HL-60 (cell line): ENCODE data around the gene VPS9D1.

Source experiments
- DNase-seq, 2 experiments: peaks; one replicate each; pipeline ENCODE4 v3.0.0-alpha.2; 2010 to 2020; ENCODE audit warnings: low read depth in 1 of 2, low spot score in 1 of 2
- H3K27ac ChIP-seq: fragments of 250-450 bp; sonication (Bioruptor Pico); replicated peaks from 2 replicates; pipeline ENCODE4 v1.5.1; 2020; ENCODE audit warnings: mild to moderate bottlenecking, moderate library complexity
- H3K27me3 ChIP-seq: fragments of 250-450 bp; sonication (Bioruptor Pico); 2 replicates; pipeline ENCODE4 v1.5.1; 2021; ENCODE audit warnings: mild to moderate bottlenecking, moderate library complexity; ENCODE audit not compliant: insufficient read depth, poor library complexity, severe bottlenecking
- H3K4me3 ChIP-seq: replicated peaks from 2 replicates; pipeline ENCODE4 v1.5.1; 2011; ENCODE audit warnings: mild to moderate bottlenecking, control low read depth, low read length; ENCODE audit not compliant: insufficient read depth
- CTCF ChIP-seq: IDR thresholded peaks from one replicate; pipeline ENCODE4 v1.5.1; 2011; ENCODE audit warnings: low read length, control low read depth, inconsistent platforms; ENCODE audit not compliant: insufficient read depth
- GABPA ChIP-seq: IDR thresholded peaks from 2 replicates; pipeline ENCODE4 v1.6.1; 2012; ENCODE audit warnings: low read depth
- POLR2AphosphoS5 ChIP-seq: IDR thresholded peaks from 2 replicates; pipeline ENCODE4 v1.6.1; 2012; ENCODE audit warnings: low read depth
- SPI1 ChIP-seq: IDR thresholded peaks from 2 replicates; pipeline ENCODE4 v1.6.1; 2012; ENCODE audit warnings: low read depth, mild to moderate bottlenecking, borderline replicate concordance
- TF ChIP-seq, protein P1 (sequence below): IDR thresholded peaks from 2 replicates; pipeline ENCODE4 v1.6.1; 2012; ENCODE audit warnings: low read depth; ENCODE audit not compliant: insufficient replicate concordance

Gene VPS9D1

DNA sequence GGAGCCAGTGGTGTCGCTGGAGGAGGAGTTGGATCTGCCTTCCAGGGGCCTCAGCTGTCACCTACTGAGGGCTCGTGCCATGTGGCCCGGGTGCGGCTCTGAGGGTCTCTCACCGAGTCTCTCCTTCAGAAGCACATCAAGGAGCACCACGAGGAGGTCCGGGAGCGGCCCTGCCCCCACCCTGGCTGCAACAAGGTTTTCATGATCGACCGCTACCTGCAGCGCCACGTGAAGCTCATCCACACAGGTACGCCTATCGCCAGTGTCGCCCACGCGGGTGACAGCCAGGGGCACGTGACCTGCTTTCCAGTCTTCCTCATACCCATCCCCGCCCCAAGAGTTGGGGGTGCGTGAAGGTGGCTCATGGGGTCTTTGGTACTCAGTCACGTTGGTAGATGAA is 13.1 kb upstream of the VPS9D1 start:
- no peak overlapping the region for H3K27ac ChIP-seq
- TF ChIP-seq, protein P1, sequence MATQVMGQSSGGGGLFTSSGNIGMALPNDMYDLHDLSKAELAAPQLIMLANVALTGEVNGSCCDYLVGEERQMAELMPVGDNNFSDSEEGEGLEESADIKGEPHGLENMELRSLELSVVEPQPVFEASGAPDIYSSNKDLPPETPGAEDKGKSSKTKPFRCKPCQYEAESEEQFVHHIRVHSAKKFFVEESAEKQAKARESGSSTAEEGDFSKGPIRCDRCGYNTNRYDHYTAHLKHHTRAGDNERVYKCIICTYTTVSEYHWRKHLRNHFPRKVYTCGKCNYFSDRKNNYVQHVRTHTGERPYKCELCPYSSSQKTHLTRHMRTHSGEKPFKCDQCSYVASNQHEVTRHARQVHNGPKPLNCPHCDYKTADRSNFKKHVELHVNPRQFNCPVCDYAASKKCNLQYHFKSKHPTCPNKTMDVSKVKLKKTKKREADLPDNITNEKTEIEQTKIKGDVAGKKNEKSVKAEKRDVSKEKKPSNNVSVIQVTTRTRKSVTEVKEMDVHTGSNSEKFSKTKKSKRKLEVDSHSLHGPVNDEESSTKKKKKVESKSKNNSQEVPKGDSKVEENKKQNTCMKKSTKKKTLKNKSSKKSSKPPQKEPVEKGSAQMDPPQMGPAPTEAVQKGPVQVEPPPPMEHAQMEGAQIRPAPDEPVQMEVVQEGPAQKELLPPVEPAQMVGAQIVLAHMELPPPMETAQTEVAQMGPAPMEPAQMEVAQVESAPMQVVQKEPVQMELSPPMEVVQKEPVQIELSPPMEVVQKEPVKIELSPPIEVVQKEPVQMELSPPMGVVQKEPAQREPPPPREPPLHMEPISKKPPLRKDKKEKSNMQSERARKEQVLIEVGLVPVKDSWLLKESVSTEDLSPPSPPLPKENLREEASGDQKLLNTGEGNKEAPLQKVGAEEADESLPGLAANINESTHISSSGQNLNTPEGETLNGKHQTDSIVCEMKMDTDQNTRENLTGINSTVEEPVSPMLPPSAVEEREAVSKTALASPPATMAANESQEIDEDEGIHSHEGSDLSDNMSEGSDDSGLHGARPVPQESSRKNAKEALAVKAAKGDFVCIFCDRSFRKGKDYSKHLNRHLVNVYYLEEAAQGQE: no peak
- TF ChIP-seq GABPA (no peak), POLR2AphosphoS5 (no peak), SPI1 (no peak), CTCF (no peak)
- no peak for DNase-seq
- no peaks in the 10 kb centered on the region for H3K27me3 ChIP-seq
- H3K4me3 ChIP-seq: no peak overlapping the region

- DNase-seq: no peak
- H3K4me3 ChIP-seq: no peak overlapping the region
- H3K27ac ChIP-seq: no peak overlapping the region
- TF ChIP-seq, protein P1: no peak
- TF ChIP-seq SPI1: no peak
- H3K27me3 ChIP-seq: no peaks in the 10 kb centered on the region
These were observed 12.6 kb upstream of the VPS9D1 start for GRCh38 chr16:89733322-89733721.

GRCh38 chr16:89732918-89733242 is 12.2 kb upstream of the VPS9D1 start:
- H3K27ac ChIP-seq: no peak overlapping the region
- TF ChIP-seq, protein P1: no peak
- TF ChIP-seq SPI1 (no peak), GABPA (no peak), POLR2AphosphoS5 (no peak), CTCF (no peak)
- no peaks in the 10 kb centered on the region for H3K27me3 ChIP-seq
- no peak for DNase-seq
- H3K4me3 ChIP-seq: no peak overlapping the region
